ENCODE data around the gene HDAC4.
"Not testable (repeated sequence)": the region's sequence is repeated elsewhere in the genome, so short reads cannot be mapped to it uniquely, and the experiment has no call there.

HDAC4 gene

GRCh38 chr2:239075918-239076758, 324.7 kb downstream of the HDAC4 start:
- no peak for DNase-seq (ENCODE audit: low read depth in 3 of 3, low spot score in 1 of 3)

- DNase-seq (ENCODE audit: low read depth in 3 of 3, low spot score in 1 of 3), result no peak
Measured at GRCh38 chr2:239073745-239074530, 326.9 kb downstream of the HDAC4 start.

- no peak for DNase-seq (ENCODE audit: low read depth in 3 of 3, low spot score in 1 of 3)
Measured at GRCh38 chr2:239073270-239073669, 327.6 kb downstream of the HDAC4 start.

- no peak for DNase-seq (ENCODE audit: low read depth in 3 of 3, low spot score in 1 of 3)
Measured at GRCh38 chr2:239072786-239073185, 328.0 kb downstream of the HDAC4 start.

GRCh38 chr2:239070466-239070865, 330.4 kb downstream of the HDAC4 start:
- no peak for DNase-seq (ENCODE audit: low read depth in 3 of 3, low spot score in 1 of 3)

- not testable (repeated sequence) for DNase-seq (ENCODE audit: low read depth in 3 of 3, low spot score in 1 of 3)
Measured at GRCh38 chr2:239069362-239070333, 331.2 kb downstream of the HDAC4 start.

GRCh38 chr2:239068411-239068810, 332.4 kb downstream of the HDAC4 start:
- no peak for DNase-seq (ENCODE audit: low read depth in 3 of 3, low spot score in 1 of 3)

GRCh38 chr2:239067196-239067865, 333.5 kb downstream of the HDAC4 start:
- DNase-seq (ENCODE audit: low read depth in 3 of 3, low spot score in 1 of 3), result no peak

- no peak for DNase-seq (ENCODE audit: low read depth in 3 of 3, low spot score in 1 of 3)
Measured at GRCh38 chr2:239066597-239066996, 334.2 kb downstream of the HDAC4 start.

- DNase-seq (ENCODE audit: low read depth in 3 of 3, low spot score in 1 of 3), result no peak
Measured at GRCh38 chr2:239065962-239066361, 334.9 kb downstream of the HDAC4 start.

GRCh38 chr2:239065537-239065936, 335.3 kb downstream of the HDAC4 start:
- DNase-seq (ENCODE audit: low read depth in 3 of 3, low spot score in 1 of 3), result no peak

GRCh38 chr2:239064891-239065290, 335.9 kb downstream of the HDAC4 start:
- no peak for DNase-seq (ENCODE audit: low read depth in 3 of 3, low spot score in 1 of 3)

GRCh38 chr2:239064253-239064652, 336.6 kb downstream of the HDAC4 start:
- no peak for DNase-seq (ENCODE audit: low read depth in 3 of 3, low spot score in 1 of 3)

- no peak for DNase-seq (ENCODE audit: low read depth in 3 of 3, low spot score in 1 of 3)
Measured at GRCh38 chr2:239062743-239063142, 338.1 kb downstream of the HDAC4 start.

- no peak for DNase-seq (ENCODE audit: low read depth in 3 of 3, low spot score in 1 of 3)
Measured at GRCh38 chr2:239061824-239062570, 338.8 kb downstream of the HDAC4 start.

GRCh38 chr2:239061121-239061666, 339.6 kb downstream of the HDAC4 start:
- no peak for DNase-seq (ENCODE audit: low read depth in 3 of 3, low spot score in 1 of 3)

GRCh38 chr2:239060676-239061075, 340.1 kb downstream of the HDAC4 start:
- no peak for DNase-seq (ENCODE audit: low read depth in 3 of 3, low spot score in 1 of 3)

- no peak for DNase-seq (ENCODE audit: low read depth in 3 of 3, low spot score in 1 of 3)
Measured at GRCh38 chr2:239059854-239060253, 341.0 kb downstream of the HDAC4 start.

GRCh38 chr2:239058766-239059165, 342.1 kb downstream of the HDAC4 start:
- DNase-seq (ENCODE audit: low read depth in 3 of 3, low spot score in 1 of 3), result no peak

GRCh38 chr2:239057533-239057932, 343.3 kb downstream of the HDAC4 start:
- no peak for DNase-seq (ENCODE audit: low read depth in 3 of 3, low spot score in 1 of 3)
